GM12892 (cell line): ENCODE measurements around the gene MCMBP.
"Not testable (repeated sequence)": the region's sequence is repeated elsewhere in the genome, so short reads cannot be mapped to it uniquely, and the experiment has no call there.

Source experiments
- DNase-seq: peaks from one replicate; pipeline ENCODE4 v3.0.0; 2011; ENCODE audit not compliant: insufficient read length
- FAIRE-seq: peaks from 2 replicates; lab custom pipeline; 2011; peaks lifted over from hg19 to GRCh38; lab: Jason Lieb, UNC
- POLR2A ChIP-seq: IDR thresholded peaks from 2 replicates; pipeline ENCODE4 v1.6.1; 2011; ENCODE audit warnings: low read depth, low read length, control low read depth
- POLR2AphosphoS5 ChIP-seq: IDR thresholded peaks from 2 replicates; pipeline ENCODE4 v1.6.1; 2011; ENCODE audit warnings: low read depth, low read length, control low read depth
- TAF1 ChIP-seq: IDR thresholded peaks from 2 replicates; pipeline ENCODE4 v1.6.1; 2011; ENCODE audit warnings: low read depth, mild to moderate bottlenecking, control low read depth, low read length, borderline replicate concordance

Gene MCMBP

GRCh38 chr10:119893845-119894427 is 21.3 kb upstream of the MCMBP start:
- no peak for DNase-seq
- no peak for FAIRE-seq
- TF ChIP-seq POLR2AphosphoS5 = no peak
- no peak for TF ChIP-seq POLR2A
- no peak for TF ChIP-seq TAF1

GRCh38 chr10:119893074-119893473 is 20.4 kb upstream of the MCMBP start:
- no peak for TF ChIP-seq POLR2AphosphoS5
- TF ChIP-seq POLR2A = no peak
- no peak for TF ChIP-seq TAF1
- no peak for FAIRE-seq
- DNase-seq = no peak

- FAIRE-seq (peak; percentile 99), DNase-seq (peak; percentile 82)
- TF ChIP-seq TAF1 (peak; percentile 76), POLR2A (peak; percentile 93), POLR2AphosphoS5 (peak; percentile 95)
Measured at GRCh38 chr10:119892188-119893065, 19.8 kb upstream of the MCMBP start, which contains the start of gene SEC23IP. Gene SEC23IP (plus strand): TSS chr10:119892730. CDS start chr10:119892783, 53 bp downstream.

- not testable (repeated sequence) for FAIRE-seq
Measured at GRCh38 chr10:119891849-119892187, 19.2 kb upstream of the MCMBP start.

GRCh38 chr10:119890307-119890706 is 17.7 kb upstream of the MCMBP start:
- not testable (repeated sequence) for FAIRE-seq, DNase-seq

More at GRCh38 chr10:119891849-119892187, 19.2 kb upstream of the MCMBP start:
- DNase-seq = not testable (repeated sequence)

GRCh38 chr10:119889201-119889600 is 16.6 kb upstream of the MCMBP start:
- FAIRE-seq, DNase-seq: not testable (repeated sequence)

- not testable (repeated sequence) for FAIRE-seq, DNase-seq
Measured at GRCh38 chr10:119888715-119889114, 16.1 kb upstream of the MCMBP start.

- FAIRE-seq, DNase-seq: not testable (repeated sequence)
Measured at GRCh38 chr10:119886070-119886469, 13.4 kb upstream of the MCMBP start.

- not testable (repeated sequence) for FAIRE-seq
Measured at GRCh38 chr10:119883901-119884611, 11.4 kb upstream of the MCMBP start.

GRCh38 chr10:119878524-119878923 is 5.9 kb upstream of the MCMBP start:
- no peak for TF ChIP-seq POLR2AphosphoS5
- TF ChIP-seq TAF1 = no peak
- no peak for TF ChIP-seq POLR2A
- DNase-seq (no peak), FAIRE-seq (no peak)

More at GRCh38 chr10:119883901-119884611, 11.4 kb upstream of the MCMBP start:
- DNase-seq = not testable (repeated sequence)

- TF ChIP-seq POLR2A (peak; percentile 58), TAF1 (no peak), POLR2AphosphoS5 (peak; percentile 41; the same call in 1 of the 2 replicates)
- FAIRE-seq (peak; percentile 99), DNase-seq (peak; percentile 69)
Measured at GRCh38 chr10:119872860-119873681, 428 bp upstream of the MCMBP start.

GRCh38 chr10:119871881-119872609 is 598 bp downstream of the MCMBP start:
- no peak for TF ChIP-seq POLR2A
- TF ChIP-seq POLR2AphosphoS5 = no peak
- TF ChIP-seq TAF1 = no peak
- DNase-seq = peak; percentile 43
- peak; percentile 64 for FAIRE-seq

- not testable (repeated sequence) for FAIRE-seq, DNase-seq
Measured at GRCh38 chr10:119869398-119869797, 3.2 kb downstream of the MCMBP start.
